CD4-positive, alpha-beta T cell treated with Interleukin-2 at 100 ng/mL for 4 hours (primary cell): Measurements from ENCODE around the gene IMPA2.
"Not testable (repeated sequence)": the region's sequence is repeated elsewhere in the genome, so short reads cannot be mapped to it uniquely, and the experiment has no call there.

ENCODE experiments used
- DNase-seq: peaks from one replicate; pipeline ENCODE4 v3.0.0-alpha.2; 2020; ENCODE audit warnings: low spot score

The IMPA2 gene

DNA sequence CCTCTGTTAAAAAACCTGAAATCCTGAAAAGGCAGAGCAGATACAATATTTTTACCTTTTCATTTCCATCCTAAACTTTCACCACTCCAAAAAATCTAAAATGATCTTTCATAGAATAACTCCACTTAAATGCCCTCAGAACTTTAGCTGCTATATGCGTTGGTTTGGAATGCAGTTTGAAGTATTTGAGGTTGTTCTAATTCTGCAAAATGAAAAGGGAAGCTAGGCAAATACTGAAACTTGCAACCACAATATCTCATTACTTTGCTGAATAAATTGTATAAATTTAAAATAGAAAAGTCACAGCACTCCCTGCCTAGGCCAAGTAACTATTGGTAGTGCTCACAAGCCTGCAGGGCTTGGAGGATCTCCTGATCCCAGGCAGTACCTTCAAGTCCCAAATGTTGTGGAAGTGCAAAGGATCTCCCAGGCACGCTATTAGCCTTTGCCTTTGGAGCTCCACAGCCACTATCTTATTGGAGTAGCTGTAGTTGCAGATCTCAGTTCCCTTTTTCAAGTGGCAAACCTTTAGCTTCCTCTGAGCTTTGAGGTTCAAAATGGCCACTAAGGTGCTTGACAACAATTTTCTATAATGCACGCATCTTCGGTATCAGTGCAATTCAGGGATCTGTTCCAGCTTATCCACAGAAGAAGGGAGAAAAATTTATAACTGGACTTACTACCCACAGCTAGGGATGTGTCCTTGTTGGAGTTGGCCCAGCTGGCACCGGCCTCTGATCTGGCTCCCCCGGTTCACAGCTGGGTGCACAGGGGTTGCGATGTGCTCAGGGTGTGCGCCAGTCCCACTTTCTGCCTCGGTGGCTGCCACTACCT, 68.9 kb downstream of the IMPA2 start:
- DNase-seq: no peak

DNA sequence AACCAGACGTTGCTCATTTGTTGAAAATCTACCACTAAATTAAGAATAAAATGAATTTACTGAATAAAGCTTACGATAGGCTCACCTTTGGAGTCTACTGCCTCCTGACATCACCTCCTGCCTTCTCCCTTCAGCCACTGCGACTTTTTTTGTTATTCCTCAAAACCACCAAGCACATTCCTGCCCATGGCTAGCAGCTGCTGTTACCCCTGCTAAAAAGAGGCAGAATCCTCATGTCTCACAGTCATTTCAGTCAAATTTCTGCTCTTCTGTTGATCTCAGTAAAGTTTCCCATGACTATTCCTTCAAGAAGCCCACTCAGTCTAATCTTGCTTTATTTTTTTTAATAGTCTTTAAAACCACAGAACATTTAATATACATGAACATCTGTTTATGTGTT, 71.6 kb downstream of the IMPA2 start:
- no peak for DNase-seq

DNA sequence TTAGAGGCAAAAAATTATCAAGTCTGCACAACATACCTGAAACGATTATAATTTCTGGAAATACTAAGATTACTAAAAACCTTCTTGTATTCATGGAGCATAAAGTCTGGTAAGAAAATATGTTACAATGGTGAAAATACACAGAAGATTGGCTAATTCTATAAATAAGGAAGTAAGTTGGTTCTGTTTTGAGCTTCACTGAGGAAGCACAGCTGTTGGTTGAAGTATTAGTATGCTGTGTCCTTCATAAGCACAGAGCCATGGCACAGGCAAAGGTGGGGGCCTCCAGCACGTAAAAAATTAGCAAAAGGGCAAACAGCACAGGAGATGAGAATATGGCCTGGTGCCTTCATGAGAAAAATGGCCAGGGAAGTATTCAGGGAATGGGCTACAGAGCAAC, 72.0 kb downstream of the IMPA2 start:
- DNase-seq: no peak

DNA sequence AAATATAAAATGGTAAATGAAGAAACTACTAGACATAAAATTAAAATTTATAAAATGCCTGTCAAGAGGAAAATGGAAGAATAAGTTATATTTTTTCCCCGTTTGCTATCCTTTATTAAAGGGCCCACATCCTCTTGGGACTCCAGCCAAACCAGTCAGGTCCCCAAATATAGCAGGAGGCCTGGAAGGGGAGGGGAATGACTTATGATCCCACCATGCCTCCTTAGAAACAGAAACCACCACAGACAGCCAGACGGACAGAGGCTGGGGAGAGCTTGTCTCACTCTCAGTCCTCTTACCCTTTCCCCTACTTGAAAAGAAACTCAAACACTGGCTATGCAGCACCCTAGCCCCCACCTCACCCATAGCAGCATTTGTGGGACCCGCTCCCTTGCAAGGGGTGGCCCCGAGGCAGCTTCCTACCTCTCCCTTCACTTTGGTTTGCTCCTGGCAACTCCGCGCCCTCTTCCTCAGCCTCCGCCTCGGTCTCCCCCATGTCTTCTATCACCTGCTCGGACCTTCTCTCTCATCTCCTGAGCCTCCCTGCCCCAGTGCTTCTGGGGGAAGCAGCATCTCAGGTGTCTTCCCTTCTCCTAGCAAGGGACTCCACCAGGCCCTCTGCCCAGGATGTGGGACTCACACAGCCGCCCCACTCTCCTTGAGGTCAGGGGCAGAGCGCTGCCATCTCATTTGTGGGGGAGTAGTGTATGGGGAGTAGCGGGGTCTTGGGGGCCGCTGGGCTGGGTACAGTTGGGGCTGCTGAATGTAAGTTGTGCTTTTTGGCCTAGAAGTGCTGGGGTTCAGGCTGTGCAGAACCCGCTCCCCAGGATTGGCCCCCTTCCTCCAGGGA, 75.0 kb downstream of the IMPA2 start:
- DNase-seq: no peak

DNA sequence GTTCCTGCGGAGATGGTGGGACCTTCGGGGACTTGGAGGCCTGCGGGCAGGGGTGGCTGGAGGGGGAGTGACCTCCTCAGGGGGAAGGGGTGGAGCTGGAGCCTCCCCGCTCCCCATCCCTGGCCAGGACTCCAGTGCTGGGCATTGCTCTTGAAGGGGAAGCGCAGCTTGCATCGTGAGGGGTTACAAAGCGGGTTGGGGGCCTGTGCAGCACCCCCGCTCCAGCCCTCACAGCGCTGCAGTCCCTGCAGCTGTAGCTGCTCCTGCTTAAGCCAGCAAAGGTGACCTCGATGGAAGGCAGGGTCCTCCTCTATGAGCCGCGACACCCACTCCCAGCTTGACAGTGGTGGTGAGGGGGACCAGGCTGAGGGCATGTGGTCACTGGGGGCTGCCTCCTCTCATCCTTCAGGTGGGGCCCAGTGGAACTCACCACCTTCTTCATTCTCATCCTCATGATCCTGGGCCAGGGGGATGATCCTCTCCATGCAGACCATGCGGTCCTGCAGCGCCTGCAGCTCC, 75.6 kb downstream of the IMPA2 start:
- DNase-seq: no peak

DNA sequence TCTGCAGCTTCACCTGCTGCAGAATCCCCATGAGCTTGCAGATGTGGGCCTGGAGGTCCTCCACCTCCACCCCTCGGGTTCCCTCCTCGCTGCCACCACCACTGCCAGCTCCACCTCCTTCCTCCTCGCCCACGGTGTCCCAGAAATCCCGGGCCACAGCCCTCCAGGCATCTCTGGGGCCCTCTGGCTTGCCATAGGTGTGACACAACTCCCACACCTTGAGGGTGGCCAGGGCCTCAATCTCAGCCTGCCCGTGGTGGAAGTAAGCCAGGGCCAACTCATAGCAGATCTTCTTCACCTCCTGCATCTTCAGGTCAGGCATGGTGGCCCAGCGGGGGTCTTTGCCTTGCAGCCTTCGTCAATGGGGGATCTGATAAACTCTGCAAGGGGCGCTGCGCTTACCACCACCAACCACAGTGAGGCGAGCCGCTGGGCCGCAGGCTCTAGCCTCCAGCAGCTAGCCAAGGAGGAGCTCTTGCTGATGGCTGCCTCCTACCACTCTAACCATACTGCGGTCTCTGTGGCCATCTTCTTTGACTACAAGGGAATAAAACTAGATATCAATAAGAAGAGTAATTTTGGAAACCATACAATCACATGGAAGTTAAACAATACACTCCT, 76.2 kb downstream of the IMPA2 start:
- DNase-seq: no peak

DNA sequence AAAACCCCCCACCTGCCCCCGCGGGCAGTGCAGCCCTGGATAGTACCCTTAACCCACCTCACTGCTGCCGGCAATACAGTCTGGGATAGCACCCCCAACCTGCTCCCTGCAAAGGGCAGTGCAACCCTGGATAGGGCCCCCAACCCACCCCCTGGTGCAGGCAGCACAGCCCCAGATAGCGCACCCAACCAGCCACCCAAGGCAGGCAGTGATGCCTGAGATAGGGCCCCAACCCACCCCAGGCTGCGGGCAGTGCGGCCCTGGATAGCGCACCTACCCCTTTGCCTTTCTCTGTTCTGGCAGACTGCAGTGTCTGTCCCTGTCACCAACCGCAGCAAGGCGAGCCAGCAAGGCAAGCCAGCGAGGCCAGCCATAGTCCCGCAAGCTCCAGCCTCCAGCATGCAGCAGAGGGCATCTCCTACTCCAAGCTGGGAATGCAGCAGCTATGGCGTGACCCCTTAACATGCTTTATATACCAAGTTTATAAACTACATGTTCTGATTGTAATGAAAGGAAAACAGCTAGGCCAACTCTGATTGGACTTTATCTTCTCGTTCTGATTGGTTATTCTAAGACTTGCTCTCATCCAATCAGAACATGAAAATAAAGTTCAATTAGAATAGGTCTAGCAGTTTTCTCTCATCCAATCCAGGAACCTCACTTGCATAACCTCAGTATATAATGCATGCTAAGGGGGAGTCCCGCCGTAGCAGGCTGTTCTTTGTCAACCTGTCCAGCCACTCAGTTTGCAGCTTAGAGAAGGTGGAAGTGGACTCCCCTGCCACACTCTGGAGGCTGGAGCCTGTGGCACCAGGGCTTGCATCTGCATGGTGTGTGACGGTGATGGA, 78.3 kb downstream of the IMPA2 start:
- no peak for DNase-seq

DNA sequence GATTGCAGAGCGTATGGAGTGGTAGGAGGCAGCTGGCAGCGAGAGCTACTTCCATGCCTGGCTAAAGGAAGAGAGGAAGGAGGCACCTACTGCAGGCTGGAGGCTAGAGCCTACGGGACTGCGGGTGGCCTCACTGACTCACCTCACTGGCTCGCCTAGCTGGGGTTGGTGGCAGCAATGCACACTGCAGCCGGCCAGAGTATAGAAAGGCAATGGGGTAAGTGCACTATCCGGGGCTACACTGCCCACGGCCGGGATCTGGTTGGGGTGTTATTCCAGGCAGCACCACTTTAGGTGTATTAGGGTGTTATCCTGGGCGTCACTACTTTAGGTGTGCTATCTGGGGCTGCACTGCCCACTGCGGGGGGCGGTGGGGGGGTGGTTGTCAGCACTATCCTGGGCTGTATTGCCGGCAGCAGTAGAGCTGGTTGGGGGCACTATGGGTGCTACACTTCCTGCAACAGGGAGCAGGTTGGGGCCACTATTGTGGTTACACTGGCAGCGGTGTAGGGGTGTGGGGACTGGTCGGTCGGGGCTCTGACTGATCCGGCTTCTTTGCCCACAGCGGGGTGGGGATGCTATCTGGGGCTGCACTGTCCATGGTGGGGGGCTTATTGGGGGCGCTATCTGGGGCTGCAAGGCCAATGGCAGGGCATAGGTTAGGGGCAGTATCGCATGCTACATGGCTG, 79.0 kb downstream of the IMPA2 start:
- no peak for DNase-seq

DNA sequence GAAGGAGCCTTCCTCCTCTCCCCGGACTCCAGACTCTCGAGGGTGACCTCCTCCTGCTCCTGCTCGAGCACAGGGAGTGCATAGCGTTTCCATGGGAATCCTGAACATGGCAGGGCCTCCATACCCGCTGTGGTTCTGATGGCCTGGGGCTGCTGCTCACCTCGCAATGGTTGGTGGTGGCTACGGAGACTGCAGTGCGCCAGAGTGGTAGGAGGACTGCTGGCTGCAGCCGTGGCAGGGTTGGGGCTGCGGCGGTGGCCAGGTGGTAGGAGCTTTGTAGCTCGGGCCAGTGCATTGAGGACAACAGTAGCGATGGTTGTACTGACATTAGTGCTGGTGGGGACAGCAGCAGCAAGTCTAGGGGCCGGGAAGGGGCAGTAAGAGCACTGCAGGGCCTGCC, 80.4 kb downstream of the IMPA2 start:
- no peak for DNase-seq

DNA sequence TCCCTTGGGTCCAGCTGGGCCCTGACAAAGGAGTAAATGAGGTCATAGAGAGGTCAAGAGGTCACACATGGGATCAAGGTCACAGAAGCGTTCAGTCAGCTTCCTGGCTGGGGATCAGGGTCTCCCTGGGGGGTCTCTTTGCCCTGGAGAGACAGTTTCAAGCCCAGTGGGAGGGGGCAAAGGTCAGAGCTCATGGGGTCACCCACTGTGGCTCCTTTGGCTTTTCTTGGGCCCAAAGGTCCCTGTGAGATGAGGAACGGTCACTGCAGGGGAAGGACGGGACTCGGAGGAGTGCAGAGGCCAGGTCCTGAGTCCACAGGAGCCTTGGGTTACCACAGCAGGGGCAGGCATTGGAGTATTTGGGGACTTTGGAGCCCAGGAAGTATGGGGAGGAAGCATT, 81.7 kb downstream of the IMPA2 start:
- DNase-seq: no peak

DNA sequence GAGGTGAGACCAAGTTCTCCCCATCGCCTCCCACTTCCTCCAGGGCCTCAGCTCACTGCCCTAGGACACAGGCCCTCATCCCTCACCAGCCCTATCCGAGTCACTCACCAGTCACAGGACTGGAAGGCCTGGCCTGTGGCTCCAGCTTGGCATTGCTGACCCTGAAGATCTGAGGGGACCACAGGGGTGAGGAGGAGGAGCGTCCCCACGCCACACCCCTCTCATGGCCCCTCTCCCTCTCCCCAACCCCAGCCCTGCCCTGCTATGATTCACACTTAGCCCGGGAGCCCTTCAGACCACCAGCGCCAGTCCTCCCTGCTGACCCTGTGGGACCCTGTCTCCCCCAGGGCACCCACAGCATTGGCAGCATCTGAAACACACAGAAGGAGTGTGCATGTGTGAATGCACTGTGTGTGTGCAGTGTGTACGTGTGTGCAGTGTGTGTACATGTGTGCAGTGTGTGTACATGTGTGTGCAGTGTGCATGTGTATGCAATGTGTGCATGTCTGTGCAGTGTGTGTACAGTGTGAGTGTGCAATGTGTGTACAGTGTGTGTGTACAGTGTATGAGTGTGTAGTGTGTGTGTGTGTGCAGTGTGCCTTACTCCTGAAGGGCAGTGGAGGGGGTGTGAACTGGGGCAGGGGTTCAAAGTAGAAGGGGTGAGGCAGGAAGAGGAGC, 82.9 kb downstream of the IMPA2 start:
- no peak for DNase-seq

DNA sequence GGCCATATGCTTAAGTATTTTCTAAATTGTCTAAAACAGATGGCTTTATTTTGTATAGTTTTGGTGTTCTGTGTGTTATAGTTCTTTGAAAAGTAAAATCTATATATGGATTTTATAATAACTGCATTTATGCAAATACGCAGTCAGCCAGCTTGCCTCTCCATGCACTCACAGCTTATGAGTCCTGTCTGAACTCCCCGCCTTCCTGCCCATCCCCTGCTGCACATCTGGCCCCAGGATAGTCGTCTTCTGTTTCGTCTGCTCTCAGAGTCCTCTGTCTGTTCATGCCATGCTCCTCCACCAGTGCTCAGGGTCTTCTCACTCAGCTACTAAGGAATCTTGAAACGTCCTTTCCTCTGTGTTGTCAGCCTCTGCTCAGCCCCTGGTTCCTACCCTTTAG, 84.1 kb downstream of the IMPA2 start:
- no peak for DNase-seq

DNA sequence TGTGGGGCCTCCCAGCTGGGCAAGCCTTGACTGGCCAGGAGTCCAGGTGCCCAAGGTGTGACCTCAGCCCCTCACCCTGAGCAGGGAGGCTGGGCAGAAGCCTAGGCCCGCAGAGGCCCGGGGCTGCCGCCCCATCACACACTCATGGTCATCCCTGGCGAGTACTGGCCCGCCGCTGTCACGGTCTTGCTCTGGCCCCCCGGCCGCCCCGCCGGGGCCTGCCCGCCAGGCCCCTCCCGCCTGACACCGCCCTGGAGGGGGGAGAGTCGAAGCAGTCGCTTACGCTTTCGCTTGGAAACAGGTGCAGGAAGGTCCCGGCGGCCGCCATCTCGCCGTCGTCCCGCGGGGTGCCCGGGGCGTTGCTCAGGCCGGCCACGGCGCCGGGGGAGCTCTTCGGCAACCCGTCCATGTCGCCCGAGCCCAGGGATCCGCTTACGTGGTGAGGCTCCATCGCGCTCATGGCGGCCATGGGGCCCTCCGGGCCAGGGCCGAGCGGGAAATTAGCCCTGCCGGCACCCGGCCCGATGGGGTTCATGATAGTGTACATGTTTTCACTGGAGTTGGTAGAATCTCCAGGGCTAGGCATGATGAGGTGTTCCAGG, 85.7 kb downstream of the IMPA2 start:
- no peak for DNase-seq

DNA sequence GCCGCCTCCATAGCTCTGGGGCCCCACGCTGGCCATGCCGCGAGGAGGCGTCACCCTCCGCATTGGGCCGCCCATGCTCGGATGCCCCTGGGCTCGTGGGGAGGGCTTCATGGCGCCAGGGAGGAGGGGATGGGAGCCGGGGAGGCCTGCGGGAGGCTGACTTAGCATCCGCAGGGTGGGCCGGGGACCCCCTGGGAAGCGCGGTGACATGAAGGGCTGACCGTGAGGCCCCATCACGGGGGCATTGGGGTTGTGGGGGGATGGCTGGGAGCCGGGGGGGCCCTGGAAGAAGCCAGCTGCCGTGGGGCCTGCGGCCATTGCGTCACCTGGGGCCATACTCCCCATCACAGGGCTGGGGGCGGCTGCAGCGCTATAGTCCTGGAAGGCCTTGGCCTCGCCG, 86.4 kb downstream of the IMPA2 start:
- no peak for DNase-seq

DNA sequence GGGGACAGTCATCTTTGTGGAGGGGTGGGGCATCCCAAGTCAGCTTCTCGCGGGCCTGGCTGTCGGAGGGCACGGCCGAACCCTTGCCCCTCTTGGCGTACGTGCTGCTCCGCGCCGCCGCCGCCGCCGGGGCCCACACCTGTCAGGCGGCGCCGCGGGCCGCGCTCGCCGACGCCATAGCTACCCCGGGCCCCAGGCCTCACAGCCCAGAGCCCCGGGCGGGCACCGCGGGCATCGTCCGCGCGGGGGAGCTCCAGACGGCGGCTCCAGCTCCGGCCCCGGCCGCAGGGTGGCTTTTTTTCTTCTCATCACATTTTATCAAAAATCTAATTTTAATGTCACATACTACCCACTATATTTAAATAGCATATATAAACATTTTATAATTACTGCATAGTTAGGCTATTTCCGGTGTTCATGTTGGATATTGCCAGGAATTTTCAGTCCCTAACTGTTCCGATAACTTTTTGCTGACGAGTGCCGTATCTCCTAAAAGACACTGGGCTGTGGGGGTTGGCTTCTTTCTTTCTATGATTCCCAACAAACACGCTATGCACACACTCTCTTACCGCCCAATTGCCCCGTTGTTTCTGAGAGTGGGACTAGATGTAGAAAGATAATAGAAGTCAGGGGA, 87.1 kb downstream of the IMPA2 start:
- DNase-seq: not testable (repeated sequence)

DNA sequence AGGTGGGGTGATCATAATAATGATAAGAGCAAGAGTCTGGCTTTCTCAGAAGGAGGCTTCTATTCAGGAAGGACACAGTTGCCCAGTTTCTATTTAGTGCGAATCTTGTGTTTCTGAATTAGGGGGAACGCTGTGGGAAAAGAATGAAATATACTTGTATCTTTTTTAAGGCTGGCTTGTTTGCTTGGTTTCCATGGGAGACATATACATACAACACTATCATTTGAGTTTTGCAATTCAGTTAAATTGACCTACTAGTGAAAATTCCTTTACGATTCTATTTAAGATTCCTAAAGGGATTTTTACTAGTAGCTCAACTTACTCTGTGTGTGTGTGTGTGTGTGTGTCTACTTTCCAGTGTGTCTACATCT, 87.6 kb downstream of the IMPA2 start:
- DNase-seq: no peak

DNA sequence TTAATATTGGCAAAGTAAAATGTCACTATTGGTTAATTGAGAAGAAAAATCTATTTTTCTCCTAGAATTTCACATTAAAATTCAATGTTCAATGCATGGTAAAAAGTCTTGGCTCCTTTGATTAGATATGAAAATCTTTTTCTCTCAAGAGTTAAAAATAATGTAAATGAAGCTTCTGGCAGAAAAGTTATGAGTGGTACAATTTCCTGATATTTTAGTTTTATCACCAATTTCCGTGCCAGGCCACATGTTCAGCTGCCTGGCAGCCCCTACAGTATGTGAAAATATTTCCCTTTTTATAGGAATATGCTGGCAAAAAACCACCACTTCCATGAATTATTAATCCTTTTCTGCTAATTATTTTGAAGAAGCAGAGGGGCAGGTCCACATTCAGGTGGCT, 89.8 kb downstream of the IMPA2 start:
- DNase-seq: not testable (repeated sequence)

DNA sequence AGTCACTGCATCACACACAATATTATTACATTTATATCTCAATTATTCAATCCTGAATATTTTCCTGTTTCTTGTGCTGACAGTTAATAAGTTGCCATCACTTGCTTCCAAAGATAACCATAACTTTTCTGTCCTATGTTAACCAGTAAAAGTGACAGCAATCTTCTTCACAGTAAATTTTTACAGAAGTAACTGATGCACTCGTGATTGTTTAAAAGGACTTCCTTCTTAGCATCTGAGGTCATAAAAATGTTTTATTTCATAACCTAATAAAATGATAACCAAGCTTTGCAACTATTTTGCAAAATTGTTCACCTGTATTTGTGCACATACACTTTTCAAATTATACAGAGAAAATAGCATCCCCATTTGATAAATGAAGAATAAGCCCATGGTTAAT, 91.7 kb downstream of the IMPA2 start:
- DNase-seq: no peak

DNA sequence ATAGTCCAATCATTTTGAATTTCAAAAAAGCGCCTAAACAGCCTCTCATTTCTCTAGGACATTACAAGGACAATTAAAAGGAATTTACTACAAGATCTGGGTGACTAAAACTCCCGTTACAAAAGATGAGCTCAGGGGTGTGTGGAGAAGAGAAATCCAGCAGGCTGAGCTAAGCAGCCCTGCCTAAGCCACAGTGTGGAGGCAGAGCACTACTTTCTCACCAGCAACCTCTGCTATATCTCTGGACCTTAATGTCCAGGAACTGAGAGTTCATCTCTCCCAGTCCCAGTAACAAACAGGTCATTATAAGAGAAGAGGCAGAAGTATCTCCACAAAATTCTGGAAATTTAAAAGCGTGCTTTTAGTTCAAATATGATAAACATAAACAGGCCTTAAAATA, 93.4 kb downstream of the IMPA2 start:
- DNase-seq: no peak
